ENCODE results near the gene PIK3CA.

The PIK3CA gene

DNA sequence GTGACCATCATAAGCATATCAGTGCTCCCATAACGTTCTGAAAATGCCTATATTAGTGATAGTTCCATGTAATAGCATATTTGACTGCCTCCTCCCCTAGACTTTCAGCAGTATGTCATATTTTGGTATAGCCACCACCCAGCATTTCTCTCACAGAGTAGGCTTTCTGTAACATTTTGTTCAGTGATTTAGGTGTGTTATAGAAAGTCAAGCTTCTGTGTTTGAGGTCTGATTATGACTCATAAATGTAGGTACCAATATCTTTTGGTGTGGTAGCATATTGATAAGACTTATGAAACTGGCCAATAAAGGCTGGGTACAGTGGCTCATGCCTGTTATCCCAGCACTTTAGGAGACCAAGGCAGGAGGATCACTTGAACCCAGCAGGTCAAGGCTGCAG, 42.3 kb upstream of the PIK3CA start:
- TF ChIP-seq EGR1 (IDR thresholded peaks at IDR 0.05) = no peak
- no peak for TF ChIP-seq YY1 (IDR thresholded peaks at IDR 0.05; ENCODE audit: low read depth)
- TF ChIP-seq TCF12 (IDR thresholded peaks at IDR 0.05; ENCODE audit: low read depth) = no peak
- TF ChIP-seq, protein P1, sequence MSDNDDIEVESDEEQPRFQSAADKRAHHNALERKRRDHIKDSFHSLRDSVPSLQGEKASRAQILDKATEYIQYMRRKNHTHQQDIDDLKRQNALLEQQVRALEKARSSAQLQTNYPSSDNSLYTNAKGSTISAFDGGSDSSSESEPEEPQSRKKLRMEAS (IDR thresholded peaks at IDR 0.05) = no peak
- no peak for TF ChIP-seq CEBPB (IDR thresholded peaks at IDR 0.05)
- TF ChIP-seq TEAD4 (IDR thresholded peaks at IDR 0.05) = no peak
- TF ChIP-seq RAD21 (IDR thresholded peaks at IDR 0.05; ENCODE audit: low read depth) = no peak
- no peak for TF ChIP-seq FOXM1 (IDR thresholded peaks at IDR 0.05; ENCODE audit: borderline replicate concordance, low read depth)
- no peak for TF ChIP-seq EP300 (IDR thresholded peaks at IDR 0.05; ENCODE audit: borderline replicate concordance)
- no peak for TF ChIP-seq NFIC (IDR thresholded peaks at IDR 0.05)
- TF ChIP-seq, protein P2, sequence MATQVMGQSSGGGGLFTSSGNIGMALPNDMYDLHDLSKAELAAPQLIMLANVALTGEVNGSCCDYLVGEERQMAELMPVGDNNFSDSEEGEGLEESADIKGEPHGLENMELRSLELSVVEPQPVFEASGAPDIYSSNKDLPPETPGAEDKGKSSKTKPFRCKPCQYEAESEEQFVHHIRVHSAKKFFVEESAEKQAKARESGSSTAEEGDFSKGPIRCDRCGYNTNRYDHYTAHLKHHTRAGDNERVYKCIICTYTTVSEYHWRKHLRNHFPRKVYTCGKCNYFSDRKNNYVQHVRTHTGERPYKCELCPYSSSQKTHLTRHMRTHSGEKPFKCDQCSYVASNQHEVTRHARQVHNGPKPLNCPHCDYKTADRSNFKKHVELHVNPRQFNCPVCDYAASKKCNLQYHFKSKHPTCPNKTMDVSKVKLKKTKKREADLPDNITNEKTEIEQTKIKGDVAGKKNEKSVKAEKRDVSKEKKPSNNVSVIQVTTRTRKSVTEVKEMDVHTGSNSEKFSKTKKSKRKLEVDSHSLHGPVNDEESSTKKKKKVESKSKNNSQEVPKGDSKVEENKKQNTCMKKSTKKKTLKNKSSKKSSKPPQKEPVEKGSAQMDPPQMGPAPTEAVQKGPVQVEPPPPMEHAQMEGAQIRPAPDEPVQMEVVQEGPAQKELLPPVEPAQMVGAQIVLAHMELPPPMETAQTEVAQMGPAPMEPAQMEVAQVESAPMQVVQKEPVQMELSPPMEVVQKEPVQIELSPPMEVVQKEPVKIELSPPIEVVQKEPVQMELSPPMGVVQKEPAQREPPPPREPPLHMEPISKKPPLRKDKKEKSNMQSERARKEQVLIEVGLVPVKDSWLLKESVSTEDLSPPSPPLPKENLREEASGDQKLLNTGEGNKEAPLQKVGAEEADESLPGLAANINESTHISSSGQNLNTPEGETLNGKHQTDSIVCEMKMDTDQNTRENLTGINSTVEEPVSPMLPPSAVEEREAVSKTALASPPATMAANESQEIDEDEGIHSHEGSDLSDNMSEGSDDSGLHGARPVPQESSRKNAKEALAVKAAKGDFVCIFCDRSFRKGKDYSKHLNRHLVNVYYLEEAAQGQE (IDR thresholded peaks at IDR 0.05; ENCODE audit: low read depth) = no peak
- no peak for TF ChIP-seq TAF1 (IDR thresholded peaks at IDR 0.05; ENCODE audit: low read depth)
- TF ChIP-seq ZBTB7A (IDR thresholded peaks at IDR 0.05; ENCODE audit: low read depth) = no peak
- TF ChIP-seq, protein P3, sequence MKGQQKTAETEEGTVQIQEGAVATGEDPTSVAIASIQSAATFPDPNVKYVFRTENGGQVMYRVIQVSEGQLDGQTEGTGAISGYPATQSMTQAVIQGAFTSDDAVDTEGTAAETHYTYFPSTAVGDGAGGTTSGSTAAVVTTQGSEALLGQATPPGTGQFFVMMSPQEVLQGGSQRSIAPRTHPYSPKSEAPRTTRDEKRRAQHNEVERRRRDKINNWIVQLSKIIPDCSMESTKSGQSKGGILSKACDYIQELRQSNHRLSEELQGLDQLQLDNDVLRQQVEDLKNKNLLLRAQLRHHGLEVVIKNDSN (IDR thresholded peaks at IDR 0.05) = no peak

DNA sequence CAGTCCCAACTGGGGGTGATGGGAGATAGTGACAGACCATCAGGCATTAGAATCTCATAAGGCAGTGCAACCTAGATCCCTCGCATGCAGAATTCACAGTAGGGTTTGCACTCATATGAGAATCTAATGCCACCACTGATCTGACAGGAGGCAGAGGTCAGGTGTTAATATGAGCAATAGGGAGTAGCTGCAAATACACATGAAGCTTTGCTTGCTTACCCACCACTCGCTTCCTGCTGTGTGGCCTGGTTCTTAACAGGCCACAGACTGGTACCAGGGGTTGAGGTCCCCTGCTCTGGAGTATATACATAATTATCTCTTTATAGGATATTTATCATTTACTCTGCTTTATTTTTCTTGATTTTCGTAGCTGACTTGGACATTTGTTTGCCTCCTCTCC, 40.5 kb upstream of the PIK3CA start:
- TF ChIP-seq RAD21 (IDR thresholded peaks at IDR 0.05; ENCODE audit: low read depth) (no peak), EGR1 (IDR thresholded peaks at IDR 0.05) (no peak), FOXM1 (IDR thresholded peaks at IDR 0.05; ENCODE audit: borderline replicate concordance, low read depth) (no peak), CREB1 (IDR thresholded peaks at IDR 0.05; ENCODE audit: low read depth) (no peak), CEBPB (IDR thresholded peaks at IDR 0.05) (no peak), ZBTB7A (IDR thresholded peaks at IDR 0.05; ENCODE audit: low read depth) (no peak), NFIC (IDR thresholded peaks at IDR 0.05) (no peak), TAF1 (IDR thresholded peaks at IDR 0.05; ENCODE audit: low read depth) (no peak), TEAD4 (IDR thresholded peaks at IDR 0.05) (no peak), YY1 (IDR thresholded peaks at IDR 0.05; ENCODE audit: low read depth) (no peak), TCF12 (IDR thresholded peaks at IDR 0.05; ENCODE audit: low read depth) (no peak), EP300 (IDR thresholded peaks at IDR 0.05; ENCODE audit: borderline replicate concordance) (no peak)
- TF ChIP-seq, protein P1 (IDR thresholded peaks at IDR 0.05) = no peak
- TF ChIP-seq, protein P3 (IDR thresholded peaks at IDR 0.05) = no peak
- TF ChIP-seq, protein P2 (IDR thresholded peaks at IDR 0.05; ENCODE audit: low read depth) = no peak

DNA sequence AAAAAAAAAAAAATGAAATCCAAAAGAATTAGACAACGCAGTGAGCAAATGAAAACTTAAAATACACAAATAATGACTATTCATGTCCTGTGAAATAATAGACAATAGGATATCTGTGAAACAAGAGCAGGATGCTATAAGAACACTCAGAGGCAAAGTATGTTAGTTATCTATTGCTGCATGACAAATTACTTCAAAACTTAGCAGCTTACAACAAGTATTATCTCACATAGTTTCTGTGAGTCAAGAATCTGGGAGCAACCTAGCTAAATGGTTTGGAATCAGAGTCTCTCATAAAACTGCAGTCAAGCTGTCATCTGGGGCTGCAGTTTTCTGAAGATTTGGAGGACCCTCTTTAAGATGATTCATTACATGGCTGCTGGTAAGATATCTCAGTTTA, 40.1 kb upstream of the PIK3CA start:
- TF ChIP-seq TEAD4 (IDR thresholded peaks at IDR 0.05) = no peak
- TF ChIP-seq, protein P1 (IDR thresholded peaks at IDR 0.05) = no peak
- TF ChIP-seq EGR1 (IDR thresholded peaks at IDR 0.05) = no peak
- TF ChIP-seq EP300 (IDR thresholded peaks at IDR 0.05; ENCODE audit: borderline replicate concordance) = no peak
- TF ChIP-seq YY1 (IDR thresholded peaks at IDR 0.05; ENCODE audit: low read depth) = no peak
- TF ChIP-seq CEBPB (IDR thresholded peaks at IDR 0.05) = no peak
- no peak for TF ChIP-seq RAD21 (IDR thresholded peaks at IDR 0.05; ENCODE audit: low read depth)
- TF ChIP-seq FOXM1 (IDR thresholded peaks at IDR 0.05; ENCODE audit: borderline replicate concordance, low read depth) = no peak
- TF ChIP-seq TCF12 (IDR thresholded peaks at IDR 0.05; ENCODE audit: low read depth) = no peak
- TF ChIP-seq ZBTB7A (IDR thresholded peaks at IDR 0.05; ENCODE audit: low read depth) = no peak
- TF ChIP-seq, protein P3 (IDR thresholded peaks at IDR 0.05) = no peak
- TF ChIP-seq, protein P2 (IDR thresholded peaks at IDR 0.05; ENCODE audit: low read depth) = no peak
- no peak for TF ChIP-seq TAF1 (IDR thresholded peaks at IDR 0.05; ENCODE audit: low read depth)
- no peak for TF ChIP-seq CREB1 (IDR thresholded peaks at IDR 0.05; ENCODE audit: low read depth)
- no peak for TF ChIP-seq NFIC (IDR thresholded peaks at IDR 0.05)
